HEK293T (cell line): Measurements from ENCODE around the gene CXCL8.

Experiments
- BHLHE40 ChIP-seq: fragments of 450-650 bp; IDR thresholded peaks from 2 replicates; pipeline ENCODE4 v1.6.1; 2016; ENCODE audit warnings: mild to moderate bottlenecking, moderate library complexity, borderline replicate concordance
- ELF4 ChIP-seq: fragments of 450-650 bp; IDR thresholded peaks from 2 replicates; pipeline ENCODE4 v1.6.1; 2017; ENCODE audit warnings: antibody characterized with exemption
- FOXA1 ChIP-seq: fragments of 450-650 bp; IDR thresholded peaks from 2 replicates; pipeline ENCODE4 v1.6.1; 2016; ENCODE audit warnings: mild to moderate bottlenecking
- FOXK2 ChIP-seq: fragments of 450-650 bp; IDR thresholded peaks from 2 replicates; pipeline ENCODE4 v1.6.1; 2016; ENCODE audit warnings: mild to moderate bottlenecking
- TARDBP ChIP-seq: fragments of 450-650 bp; IDR thresholded peaks from 2 replicates; pipeline ENCODE4 v1.6.1; 2016

- no peak for TF ChIP-seq TARDBP
- TF ChIP-seq BHLHE40: no peak
- TF ChIP-seq FOXA1: no peak
- no peak for TF ChIP-seq ELF4
- TF ChIP-seq FOXK2: no peak
These were observed 24.9 kb downstream of the CXCL8 start for GRCh38 chr4:73765296-73765695.
